ENCODE data around the gene SEPTIN7.

SEPTIN7 gene

DNA sequence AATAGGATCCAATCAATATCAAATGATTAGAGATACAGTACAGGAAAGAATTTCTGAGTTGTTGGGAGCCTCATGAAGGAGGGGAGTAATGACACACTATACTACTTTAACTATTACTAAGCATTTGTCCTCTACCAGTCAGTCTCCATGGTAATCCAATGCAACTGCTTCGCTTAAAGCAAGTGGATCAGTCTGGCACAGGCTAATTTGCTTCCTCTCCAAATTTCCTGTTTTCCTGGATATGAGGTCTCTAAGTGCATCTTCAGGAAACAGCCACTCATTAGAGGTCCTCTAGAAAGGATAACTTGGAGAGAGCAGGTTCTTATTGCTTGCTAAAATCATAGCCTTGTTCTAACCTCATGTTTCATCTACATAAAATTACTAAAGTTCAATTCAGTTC, 8.4 kb upstream of the SEPTIN7 start:
- no peak for DNase-seq

DNA sequence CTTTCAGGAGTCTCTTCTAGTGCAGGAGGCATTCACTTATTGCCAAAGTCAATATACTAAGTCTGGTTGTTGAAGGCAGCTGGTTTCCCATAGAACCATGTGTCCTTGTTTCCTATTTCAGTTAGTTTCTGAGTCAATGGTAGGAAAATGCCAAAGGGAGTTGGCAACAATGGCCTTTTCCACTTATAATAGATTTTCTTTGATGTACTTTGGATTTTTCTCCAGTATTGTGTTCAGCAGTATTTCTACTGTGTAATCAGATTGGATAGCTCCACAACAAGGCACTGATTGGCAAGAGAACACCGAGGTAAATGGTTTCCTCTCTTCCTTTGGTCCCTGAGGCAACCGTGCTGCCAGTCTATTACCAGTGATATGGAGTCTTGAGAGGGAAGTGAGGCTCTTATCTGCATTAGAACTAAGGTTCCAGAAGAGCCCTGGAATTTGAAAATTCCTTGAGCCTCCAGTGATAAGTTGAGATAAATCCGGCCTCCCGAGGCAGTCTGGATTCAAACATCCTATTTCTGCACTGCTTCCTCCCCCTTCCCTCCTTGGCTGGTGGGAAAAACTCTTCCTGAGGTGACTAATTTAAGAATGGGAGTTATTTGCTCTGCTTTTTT, 7.9 kb upstream of the SEPTIN7 start:
- DNase-seq = no peak

DNA sequence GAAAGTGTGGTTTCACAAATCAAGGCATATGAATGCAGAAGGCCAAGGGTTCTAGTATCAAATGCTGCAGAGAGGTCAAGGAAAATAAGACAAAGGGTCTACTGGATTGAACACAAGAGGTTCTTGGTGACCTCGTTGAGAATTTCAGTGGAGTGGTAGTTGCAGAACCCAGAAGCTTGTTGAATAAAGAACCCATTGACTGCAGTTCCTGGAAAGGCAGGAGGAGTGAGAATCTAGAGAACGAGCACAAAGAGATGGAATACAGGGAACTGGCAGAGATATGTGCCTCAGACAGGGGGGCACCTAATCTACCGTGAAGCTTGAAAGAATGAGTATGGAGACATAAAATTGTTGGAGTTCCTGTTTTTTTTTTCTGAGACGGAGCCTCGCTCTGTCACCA, 3.5 kb upstream of the SEPTIN7 start:
- no peak for DNase-seq

DNA sequence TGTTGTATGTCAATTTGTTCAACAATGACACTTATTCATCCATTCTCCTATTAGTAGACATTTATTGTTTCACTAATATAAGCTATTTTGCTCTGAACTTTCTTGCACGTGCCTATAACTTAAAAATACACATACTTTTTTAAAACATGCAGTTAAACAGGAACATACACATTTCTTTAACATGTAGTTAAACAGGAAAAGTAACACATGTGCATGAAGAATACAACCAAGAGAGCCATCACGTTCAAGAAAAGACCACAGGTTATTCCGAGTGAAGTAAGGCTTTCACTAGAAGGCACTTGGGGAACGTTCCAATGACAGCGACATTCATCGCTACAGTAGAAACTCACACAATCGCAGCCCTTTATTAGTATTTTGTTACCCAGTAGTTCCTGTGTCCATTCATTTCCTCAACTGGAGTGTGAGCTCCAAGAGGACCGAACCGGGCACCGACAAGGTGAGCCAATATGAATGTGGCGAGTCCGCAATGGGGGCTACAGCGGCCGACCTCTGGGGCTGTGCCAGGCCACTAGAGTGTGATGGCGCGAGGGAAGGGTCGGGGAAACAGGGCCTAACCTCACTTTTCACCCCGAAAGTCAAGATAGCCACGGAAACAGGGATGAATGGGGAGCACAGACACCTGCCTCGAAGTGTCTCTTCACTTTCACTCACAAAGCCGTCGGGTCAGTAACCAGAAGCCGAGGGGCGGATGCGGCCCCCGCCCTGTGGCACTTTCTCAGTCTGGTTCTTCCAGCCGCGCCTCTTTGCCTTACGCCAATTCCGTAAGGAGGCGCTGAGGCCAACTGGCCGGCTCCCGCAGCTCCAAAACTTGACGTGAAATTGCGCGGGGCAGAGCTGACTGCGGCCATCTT, 775 bp upstream of the SEPTIN7 start:
- peak; percentile 90 for DNase-seq

DNA sequence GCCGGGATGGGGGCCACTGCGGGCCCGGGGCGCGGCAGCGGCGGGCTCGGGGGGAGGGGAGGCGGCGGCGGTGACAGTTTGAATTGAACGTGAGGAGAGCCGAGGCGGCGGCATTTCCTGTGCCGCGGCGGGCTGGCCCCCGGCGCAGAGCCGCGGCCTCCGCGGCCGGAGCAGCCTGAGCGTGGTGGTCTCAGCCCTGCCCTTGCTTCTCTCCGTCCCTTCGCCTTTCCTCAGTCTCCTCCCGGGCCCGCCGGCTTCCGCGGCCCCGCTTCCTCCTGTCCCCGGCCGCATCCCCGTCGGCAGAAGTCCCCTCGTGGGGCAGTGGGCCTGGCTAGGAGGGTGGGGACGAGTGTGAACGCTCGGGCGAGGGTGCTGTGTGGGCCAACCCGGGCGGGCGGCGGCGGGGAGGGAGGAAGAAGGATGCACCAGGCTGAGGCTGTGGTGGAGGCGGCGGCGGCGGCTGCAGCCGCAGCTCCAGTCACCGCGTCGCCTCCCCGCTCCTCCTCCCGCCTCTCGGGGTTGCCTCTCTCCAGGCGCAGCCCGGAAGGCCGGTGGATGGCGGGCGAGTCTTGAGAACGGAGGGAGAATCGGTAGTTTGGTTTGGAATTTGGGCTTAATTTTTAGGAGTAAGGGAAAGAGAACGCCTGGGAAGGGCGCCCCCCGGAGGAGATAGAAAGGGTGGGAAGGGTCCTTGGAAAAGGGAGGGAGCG, 690 bp downstream of the SEPTIN7 start:
- peak; percentile 48 for DNase-seq

DNA sequence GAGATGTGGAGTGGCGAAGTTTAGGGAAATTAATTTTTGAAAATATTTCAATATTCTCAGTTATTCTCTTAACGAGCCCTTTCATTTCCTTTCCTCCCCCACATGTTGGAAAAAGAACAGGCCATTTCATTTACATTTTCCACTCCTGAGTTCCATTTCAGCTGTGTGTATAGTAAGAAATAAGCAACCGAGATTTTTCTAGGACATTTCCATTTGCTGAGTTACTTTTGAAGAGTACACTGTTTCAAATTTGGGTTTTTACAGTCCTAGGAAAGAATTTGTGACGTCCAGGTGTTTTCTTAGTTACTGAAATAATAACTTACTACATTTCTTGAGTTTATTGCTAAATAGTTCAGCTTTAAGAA, 1.2 kb downstream of the SEPTIN7 start:
- DNase-seq = peak; percentile 45

DNA sequence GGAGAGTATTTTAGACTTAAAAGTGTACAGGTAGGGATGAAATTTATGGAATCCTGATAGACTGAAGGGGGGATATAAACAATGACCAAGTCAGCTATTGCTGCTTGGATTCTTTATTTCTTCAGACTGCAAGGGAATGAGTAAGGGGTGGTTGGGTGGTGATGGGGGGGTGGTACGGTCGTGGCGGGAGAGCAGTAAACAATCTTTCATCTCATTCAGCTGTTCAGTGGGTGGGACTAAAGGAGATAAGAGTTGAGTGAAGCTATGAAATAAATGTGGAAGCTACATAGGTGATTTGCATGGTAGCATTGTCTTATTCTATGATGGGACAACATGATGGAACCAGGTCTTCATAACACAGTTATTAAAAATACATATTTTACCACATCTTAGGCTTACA, 1.8 kb downstream of the SEPTIN7 start:
- DNase-seq = no peak

DNA sequence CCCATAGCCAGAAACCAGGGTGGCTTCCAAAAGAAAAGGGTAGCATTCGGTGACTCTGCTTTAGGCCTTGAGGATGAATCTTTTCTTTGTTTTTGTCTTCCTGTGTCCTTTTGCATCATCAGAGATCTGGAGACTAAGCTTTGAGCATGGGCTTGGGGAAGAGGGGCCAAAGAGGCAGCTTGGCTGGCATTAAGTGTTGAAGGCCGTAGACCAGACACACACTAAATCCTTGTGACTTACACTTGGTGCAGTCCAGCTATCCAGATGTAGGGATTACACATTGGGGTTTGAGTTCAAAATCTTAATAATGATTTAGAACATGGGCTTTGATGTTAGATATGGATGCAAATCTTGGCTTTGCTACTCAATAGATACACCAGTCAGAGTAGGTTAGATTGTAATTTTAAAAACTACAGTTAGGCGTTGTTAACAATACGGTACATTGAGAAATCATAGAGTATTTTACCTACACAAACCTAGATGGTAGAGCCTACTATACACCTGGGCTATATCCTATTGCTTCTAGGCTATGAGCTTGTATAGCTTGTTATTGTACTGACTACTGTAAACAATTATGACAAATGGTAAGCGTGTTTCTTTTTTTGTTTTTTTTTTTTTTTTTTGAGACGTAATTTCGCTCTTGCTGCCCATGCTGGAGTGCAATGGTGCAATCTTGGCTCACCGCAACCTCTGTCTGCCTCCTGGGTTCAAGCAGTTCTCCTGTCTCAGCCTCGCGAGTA, 3.5 kb downstream of the SEPTIN7 start:
- no peak for DNase-seq

DNA sequence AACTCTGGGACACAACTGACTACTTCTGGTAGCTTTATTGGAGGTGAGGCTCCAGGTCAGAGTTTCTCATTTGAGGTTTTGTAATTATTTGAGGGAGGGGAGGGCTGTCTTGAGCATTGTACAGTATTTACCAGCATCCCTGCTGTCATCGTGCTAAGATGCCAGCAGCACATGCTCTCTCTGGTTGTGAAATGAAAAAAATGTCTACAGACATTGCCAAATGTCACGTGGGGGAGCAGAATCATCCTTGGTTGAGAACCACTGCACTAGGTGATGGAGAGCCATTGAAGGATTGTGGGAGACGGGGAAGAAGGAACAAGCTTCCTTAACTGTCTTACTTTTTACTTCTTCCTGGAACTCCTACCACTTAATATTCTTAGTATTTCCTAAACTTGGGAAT, 5.0 kb downstream of the SEPTIN7 start:
- no peak for DNase-seq

DNA sequence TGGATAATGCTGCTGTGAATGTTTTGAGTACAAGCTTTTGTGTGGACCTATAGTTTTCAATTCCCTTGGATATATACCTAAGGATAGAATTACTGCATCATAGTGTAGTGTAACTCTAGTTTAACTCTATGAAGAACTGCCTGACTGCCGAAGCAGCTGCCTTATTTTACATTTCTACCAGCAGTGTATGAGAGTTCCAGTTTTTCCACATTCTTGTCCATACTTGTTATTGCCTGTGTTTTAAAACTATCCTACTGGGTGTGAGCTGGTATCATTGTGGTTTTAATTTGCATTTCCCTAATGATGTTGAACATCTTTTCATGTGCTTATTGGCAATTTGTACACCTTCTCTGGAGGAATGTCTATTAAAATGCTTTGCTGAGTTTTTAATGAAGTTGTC, 15.7 kb downstream of the SEPTIN7 start:
- no peak for DNase-seq

DNA sequence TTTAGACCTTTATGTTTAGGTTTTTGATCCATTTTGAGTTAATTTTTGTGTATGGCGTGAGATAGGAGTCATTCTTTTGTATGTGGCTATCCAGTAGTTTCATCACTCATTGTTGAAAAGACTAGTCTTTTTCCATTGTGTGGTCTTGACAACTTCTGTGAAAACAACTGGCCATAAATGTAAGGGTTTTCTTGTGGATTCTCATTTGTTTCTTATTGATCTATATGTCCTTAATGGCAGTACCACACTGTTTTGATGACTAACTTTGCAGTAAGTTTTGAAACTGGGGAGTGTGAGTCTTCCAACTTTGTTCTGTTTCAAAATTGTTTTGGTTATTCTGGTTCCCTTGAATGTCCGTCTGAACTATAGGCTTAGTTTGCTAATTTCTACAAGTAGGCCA, 16.3 kb downstream of the SEPTIN7 start:
- no peak for DNase-seq

DNA sequence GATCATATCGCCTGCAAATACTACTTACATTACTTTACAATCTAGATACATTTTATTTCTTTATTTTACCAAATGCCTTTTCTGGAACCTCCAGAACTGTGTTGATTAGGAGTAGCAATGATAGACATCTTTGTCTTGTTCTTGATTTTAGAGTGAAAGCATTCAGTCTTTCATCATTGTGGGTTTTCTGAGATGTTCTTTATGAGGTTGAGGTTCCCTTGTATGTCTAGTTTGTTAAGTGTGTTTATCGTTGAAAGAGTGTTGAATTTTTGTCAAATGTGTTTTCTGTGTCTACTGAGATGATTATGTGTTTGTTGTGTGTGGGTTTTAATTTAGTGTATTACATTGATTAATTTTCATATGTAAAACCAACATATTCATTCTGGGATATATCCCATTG, 17.1 kb downstream of the SEPTIN7 start:
- DNase-seq = no peak

DNA sequence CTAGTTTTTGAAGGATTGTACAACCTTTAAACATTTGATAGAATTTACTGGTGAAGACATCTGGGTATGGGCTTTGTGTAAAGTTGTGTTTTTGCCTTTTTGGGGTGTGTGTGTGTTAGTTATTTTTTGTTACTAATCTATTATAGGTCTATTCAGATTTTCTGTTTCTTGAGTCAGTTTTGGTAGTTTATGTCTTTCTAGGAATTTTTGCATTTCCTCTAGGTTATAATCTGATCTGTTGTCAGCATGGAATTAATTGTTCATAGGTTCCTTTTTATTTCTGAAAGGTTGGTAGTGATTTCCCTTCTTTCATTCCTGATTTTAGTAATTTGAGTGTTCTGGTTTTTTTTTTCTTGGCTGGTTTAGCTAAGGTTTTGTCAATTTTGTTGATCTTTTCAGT, 17.7 kb downstream of the SEPTIN7 start:
- DNase-seq = no peak

DNA sequence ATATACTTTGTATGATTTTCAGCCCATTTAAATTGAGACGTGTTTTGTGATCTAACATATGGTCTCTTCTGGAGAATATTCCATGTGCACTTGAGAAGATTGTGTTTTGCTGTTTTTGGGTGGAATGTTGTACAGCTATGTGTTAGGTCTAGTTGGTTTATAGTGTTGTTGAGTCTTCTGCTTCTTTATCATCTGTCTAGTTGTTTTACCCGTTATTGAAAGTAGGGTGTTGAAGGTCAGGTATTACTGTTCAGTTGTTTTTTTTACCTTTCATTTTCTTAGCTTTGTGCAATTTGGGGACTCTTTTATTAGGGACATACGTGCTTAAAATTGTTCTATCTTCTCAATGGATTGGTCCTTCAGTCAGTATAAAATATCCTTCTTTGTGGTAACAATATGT, 18.5 kb downstream of the SEPTIN7 start:
- DNase-seq = no peak

DNA sequence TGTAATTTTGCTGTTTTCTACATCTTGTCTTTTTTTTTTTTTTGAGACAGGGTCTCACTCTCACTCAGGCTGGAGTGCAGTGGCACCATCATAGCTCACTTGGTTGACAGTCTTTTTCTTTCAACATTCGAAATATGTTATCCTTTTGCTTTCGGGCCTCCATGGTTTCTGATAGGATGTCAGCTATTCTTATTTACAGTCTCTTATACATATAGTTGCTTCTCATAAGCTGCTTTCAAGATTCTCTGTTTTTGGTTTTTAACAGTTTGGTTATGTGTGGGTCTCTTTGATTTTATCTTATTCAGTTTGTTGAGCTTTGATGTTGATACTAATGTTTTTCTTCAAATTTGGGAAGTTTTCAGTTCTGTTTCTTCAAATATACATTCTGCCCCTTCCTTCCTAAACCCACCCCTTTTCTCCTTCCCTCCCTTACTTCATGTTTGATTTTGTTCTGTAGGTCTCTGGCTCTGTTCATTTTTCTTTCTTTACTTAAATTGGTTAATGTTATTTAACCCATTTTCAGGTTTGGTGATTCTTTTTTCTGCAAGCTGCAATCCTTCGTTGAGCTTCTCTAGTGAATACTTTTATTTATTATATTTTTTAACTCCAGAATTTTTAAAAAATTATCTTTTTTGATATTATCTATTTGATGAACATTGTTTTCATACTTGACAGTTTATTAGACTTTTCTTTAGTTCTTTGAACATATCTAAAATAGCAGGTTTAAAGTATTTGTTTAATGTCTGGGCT, 19.3 kb downstream of the SEPTIN7 start:
- no peak for DNase-seq

DNA sequence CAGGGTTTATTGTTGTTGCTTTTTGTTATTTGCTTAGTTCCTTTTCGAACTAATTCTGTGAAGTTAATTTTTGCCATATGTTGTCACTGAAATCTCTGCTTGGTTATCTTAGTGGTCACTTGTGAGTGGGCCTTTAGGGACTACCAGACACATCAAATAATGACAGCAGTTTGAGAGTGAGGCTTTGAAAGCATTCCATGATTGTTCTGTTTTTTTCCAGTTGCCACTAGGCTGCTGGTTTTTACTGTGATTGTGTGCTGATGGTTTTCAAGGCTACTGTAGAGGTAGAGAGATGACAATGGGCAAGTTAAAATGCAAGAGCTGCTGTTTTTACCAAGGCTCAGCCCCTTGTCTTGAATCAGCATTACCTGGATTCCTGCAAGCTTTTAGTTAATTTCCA, 20.0 kb downstream of the SEPTIN7 start:
- no peak for DNase-seq

DNA sequence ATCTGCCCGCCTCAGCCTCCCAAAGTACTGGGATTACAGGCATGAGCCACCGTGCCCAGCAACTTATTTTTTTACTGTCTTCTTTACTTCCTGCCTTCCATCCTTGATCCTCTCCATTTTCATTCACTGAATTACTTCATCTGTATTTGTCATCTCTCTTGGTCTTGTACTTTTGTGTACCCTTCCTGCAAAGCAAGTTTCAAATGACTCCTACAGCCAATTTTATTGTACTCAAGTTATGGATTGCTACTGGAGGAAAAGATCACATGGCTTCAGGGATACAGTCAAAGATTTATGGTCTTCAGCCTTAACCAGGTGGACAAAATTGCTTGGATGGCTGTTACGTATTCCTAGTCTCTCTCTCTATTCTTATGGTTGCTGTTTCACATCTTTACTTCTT, 22.6 kb downstream of the SEPTIN7 start:
- no peak for DNase-seq

DNA sequence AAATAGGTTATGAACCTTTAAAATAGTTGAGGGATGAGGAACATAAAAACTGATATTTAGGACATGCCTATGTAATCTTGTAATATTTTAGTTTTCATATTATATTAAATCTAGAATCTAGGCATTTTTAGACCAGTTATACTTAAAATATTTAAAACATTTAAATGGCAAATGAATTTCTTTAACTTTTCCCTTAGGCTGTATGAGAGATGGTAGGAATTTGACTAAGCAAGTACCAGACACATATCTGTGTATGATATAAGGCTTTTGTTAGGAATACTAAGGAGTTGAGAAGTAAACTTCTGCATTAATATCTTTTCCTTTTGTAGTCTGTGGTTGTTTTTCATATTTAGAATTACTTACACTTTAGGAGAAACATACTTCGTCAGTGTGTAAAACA, 25.1 kb downstream of the SEPTIN7 start:
- DNase-seq = no peak

DNA sequence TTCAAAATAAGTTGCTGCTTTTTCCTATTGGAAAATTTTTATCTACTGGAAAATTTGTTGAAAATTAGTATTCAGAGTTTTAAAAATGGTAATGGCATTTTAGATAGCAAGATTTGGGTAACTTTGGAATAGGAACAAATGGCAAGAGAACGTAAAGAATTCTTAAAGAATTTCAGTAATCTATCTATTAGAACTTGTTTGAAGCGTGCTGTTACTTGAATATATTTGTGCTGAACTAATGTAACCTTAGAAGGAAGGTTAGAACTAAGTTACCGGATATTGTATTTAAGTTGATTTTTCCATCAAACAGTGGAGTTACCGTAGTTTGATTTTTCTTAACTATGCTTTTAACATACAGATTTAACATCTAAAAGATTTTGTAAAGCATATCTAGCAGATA, 25.9 kb downstream of the SEPTIN7 start:
- no peak for DNase-seq

DNA sequence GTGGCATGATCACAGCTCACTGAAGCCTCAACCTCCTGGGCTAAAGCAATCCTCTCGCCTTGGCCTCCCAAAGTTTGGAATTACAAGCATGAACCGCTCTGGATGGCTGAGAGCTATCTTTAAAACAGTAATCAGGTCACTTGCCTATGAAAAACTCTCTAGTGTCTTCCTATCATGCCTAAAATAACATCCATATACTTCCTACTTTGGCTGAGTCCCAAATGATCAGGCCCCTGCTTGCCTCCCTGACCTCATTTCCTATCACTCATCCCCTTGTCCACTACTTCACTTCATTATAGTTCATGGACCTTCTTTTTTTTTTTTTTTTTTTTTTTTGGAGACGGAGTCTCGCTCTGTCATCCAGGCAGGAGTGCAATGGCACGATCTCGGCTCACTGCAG, 28.0 kb downstream of the SEPTIN7 start:
- DNase-seq = no peak

DNA sequence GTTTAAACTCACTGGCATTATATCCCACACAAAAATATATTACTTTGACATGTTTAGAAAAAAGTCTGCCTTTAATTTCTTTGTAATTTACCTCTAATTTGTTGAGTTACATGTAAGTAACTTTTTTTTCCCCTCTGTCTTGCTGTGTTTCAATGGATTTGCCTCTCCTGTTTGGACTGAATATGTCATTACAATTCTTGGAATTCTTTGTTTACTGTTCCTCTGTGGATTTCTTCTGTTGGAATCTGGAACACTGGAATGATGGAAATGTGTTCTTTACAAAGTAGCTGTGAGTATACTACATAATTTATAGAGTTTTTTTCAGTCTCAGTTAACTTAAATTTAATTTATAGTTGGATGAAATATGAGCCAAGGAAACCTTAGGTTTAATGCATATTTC, 30.4 kb downstream of the SEPTIN7 start:
- DNase-seq = no peak

Data from NCI-H345 (cell line).